Myometrial cell (primary cell): ENCODE measurements around the gene POLR3F. TPM values are rescaled to one million over a fixed set of nuclear protein-coding genes. Genes with fewer than 3 reads are reported as not detected.

Source experiments
- total RNA-seq: library from RNA; depleted of rRNA; stranded (reverse); fragments of >200 nt; gene quantifications from 2 replicates; pipeline ENCODE4 v1.2.3, GENCODE V29; 2015

POLR3F gene, protein sequence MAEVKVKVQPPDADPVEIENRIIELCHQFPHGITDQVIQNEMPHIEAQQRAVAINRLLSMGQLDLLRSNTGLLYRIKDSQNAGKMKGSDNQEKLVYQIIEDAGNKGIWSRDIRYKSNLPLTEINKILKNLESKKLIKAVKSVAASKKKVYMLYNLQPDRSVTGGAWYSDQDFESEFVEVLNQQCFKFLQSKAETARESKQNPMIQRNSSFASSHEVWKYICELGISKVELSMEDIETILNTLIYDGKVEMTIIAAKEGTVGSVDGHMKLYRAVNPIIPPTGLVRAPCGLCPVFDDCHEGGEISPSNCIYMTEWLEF
- total RNA-seq = 7.8 and 9.4 TPM in 2 replicates

DNA sequence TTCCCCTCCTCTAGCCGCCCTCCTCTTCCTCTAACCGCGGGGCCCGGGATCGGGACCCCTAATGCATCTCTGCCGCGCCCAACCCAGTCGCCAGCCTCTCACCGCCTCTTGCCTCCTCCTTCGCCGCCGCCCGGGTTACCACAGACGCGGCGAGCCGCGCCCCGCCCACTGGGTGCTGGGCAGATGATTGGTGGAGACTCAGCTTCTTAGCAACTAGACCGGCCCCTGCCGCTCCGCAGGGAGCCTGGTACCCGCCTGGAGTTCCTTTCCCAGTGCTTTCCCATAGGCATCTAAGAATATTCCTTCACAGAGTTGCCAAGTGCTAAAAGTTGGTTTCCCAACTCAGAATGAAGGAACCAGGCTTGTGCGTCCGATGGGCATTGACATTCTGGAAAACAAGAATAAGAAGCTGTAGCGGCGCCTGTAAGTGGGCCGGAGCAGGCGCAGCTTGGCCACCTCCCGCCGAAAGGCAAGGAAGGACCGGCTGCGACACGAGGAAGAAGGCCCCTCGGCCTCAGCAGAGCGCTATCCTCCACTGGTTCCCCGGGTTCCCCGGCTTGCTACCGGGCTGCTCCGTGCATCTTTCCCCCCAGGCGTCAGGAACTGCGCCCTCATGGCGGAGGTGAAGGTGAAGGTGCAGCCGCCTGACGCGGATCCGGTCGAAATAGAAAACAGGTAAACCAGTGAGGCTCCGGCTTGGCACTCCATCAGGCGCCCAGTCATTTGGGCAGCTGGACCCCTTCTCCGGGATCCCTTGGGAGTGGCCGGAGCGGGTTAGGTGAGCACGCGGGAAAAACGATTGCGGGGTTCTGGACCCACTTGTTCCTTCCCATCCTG is at the start of gene POLR3F, which contains the start of gene DZANK1:
Gene POLR3F (plus strand): TSS at position 497 of the 837 bp plus-strand sequence. CDS start 117 bp downstream, at position 614.
Gene DZANK1 (minus strand): TSS at position 137 of the 837 bp plus-strand sequence. CDS start 1,672 bp downstream, outside the sequence.

DNA sequence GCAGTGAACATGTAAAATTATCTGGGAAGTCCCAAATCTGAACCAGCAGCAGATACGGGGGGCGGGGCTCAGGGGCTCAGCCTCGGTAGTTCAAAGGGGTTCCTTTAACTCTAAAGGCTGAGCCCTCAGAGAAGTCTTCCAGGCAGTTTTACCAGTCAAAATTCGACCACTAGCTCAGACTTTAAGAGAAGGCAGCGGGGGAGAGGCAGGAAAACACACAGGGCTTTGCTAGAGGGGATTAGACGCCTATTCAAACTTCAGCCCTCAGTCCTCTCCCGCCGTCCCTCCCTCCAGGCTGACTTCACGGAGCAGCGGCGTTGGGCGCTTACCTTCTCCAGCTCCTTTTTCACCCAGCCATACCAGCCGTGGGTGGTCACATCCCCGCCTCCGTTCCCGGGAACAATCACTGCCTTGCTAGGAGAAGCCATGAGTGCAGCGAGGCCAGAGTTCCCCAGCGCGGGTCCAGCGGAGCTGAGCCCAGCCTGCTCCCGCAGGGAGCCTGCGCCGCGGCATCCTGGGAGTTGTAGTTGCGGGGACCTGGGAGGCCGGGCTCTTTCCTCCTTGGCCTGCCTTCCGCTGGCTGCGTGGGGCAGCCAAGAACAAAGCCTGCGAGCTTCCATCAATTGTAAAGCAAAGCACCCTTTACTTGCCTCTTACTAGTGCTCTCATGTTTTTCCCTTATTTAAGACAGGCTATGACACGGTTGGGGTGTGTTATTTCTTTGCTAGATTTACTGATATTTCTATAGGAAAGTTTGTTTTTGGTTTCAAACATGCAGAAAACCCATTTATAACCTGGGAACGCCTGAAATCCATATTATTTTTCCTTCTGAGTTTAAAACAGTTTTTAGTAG is 29.8 kb downstream of the POLR3F start, which contains the start of gene RBBP9:
Gene RBBP9 (minus strand): TSS at position 486 of the 853 bp plus-strand sequence. CDS start 58 bp downstream, at position 428.

DNA sequence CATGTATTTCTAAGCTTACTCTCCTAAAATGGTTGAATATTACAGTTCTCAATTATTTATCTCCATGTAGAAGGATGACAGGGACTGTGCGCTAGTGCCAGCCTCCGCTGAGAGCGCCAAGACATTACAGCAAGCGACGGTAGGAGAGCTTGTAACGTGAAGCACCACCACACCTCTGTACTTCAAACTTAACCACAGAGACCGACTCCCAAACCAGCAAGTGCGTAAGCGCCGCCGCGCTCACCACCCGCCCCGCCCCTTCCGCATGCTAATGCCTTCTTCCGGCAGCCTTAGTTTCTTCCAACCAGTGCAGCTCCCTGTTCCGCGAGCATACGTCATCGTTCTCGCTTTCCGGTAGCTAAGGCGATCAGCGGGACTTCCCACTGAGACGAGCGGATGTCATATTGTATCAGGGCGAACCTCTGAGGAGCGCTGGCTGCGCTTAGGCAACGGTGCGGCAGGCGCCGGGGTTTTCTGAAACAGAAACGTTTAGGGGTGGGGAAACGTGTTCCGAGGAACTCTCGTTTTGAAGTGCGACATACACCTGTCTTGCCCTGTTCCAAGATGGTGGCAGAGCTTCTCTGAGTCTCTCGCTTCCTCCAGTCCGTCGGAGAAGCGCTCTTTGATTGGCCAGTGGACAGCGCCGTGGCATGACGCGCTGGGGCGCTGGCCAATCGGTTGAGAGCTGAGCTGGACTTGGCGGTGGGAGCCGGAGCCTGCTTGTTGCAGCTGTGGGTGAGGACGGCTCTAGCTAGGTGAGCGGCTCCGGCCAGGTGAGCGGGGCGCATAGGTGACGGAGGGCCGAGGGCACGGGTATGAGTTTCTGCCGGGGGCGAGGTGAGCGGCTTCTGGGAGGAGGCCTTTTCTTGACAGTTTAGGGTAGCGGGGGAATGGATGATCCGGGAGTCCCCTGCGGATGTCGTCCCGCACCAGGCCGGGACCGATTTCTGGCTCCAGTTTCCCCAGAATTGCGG is 40.3 kb downstream of the POLR3F start, which contains the start of gene SEC23B:
Gene SEC23B (plus strand): TSS at position 723 of the 974 bp plus-strand sequence. CDS start 2,896 bp downstream, outside the sequence.

Other genes with a start within 250 kb of the POLR3F start
- gene ZNF133, start 178.9 kb upstream of the POLR3F start, total RNA-seq = 8.2 and 13.8 TPM in 2 replicates
- gene DZANK1, start 360 bp upstream of the POLR3F start, total RNA-seq = 2.0 and 2.3 TPM in 2 replicates
- 29.2 and 30.0 TPM in 2 replicates for gene RBBP9, start 29.8 kb downstream of the POLR3F start, total RNA-seq
- 56.2 and 69.3 TPM in 2 replicates for gene SEC23B, start 40.5 kb downstream of the POLR3F start, total RNA-seq
- 90.9 and 159 TPM in 2 replicates for gene SMIM26, start 100.0 kb downstream of the POLR3F start, total RNA-seq
- 96.6 and 130 TPM in 2 replicates for gene DTD1, start 120.7 kb downstream of the POLR3F start, total RNA-seq